Activated naive CD4-positive, alpha-beta T cell (primary cell): Measurements from ENCODE around the gene FREM1.

Experiments
- DNase-seq, 4 experiments: peaks; one replicate each; lab custom pipeline; 2025; lab: John Stamatoyannopoulos, UW

The FREM1 gene

DNA sequence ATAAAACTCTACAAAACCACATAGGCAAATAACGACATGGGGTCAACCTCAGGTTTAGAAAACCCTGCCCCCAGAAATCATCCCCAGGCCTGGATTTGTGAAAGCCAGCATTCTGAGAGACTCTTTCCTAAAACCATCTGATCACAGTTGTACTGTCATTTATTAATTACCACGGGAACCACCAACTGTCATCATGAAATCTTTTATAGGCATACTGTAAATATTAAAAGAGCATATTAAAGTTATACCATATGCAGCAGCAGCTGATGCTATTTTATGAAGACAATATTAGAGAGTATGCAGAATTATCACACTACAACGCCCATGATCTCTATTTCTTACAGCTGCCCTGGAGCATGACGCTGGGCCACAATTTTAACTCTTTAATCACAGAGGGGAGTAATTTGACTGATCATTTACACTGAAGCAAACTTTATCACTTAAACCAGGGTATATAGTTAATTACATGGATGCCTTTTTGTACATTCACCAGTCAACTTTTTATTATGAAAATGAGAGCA lies 208.0 kb downstream of the FREM1 start:
- DNase-seq = no peak

DNA sequence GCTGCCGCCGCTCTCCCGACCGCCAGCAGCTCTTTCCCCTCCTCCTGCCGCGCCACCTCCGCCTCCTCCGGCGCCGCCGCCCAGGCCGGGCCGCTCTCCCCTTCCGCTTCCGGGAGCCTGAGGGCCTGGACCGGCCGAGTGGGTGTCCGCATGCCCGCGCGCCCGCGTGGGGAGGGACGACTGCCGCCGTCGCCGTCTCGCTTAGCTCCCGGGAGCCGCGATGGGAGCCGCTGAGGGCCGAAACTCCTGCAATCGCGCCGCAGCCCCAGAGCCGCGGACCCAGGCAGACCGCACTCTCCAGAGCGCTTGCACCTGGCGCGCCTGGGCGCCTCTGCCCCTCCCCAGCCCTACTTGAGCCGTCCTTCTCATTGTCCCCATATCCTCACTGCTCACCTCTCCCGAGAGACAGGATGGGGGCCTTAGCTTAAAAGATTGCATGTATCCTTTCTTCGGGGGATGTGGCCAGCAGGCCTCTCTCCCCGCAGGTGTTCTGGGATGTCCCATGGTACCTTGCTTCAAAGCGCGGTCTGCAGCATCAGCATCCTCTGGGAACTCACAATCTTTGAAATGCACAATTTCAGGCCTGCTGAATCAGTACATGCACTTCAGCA lies 216.9 kb downstream of the FREM1 start, which contains the start of gene ZDHHC21:
ZDHHC21 (minus strand) TSS at position 182 of the 611 bp plus-strand sequence. CDS start 19,092 bp downstream, outside the sequence.
- peak in 3 of 4 experiments; percentile 9 to 41 (median 9) for DNase-seq

DNA sequence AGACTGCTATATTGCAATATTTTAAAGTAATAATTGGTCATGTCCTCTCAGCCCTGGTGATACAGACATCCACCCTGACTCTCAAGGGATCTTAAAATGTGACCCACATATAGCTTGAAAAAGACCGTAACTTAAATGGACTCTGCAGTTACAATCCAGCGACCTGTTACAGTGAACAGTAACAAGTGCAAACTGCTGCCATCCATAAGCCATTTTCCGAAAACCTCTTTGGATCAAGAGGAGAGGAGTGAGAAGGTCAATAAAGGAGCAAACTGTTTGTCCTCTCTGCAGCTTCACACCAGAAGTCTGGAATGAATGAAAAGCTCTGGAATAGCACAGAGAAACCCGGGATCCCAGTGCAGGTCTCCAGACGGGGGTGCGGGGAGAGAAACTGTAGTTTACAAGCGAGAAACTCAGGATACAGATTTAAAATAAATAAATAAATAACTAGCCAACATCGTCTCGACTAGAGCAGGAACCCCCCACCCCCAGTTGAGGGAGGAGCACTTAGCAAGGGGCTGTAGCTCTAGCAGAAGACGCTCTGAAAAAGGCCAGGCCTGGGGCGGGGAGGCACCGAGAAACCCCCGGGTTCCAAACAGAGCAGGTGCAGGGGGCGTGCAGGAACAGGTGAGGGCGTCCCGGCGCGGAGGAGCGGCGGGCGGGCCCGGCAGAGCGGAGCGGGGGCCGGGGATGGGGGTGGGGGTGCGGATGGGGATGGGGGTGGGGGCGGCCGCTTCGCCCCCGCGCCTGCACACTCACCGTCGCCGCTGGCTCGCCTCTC lies 217.6 kb downstream of the FREM1 start:
- peak in 1 of 4 experiments; percentile 41 for DNase-seq

DNA sequence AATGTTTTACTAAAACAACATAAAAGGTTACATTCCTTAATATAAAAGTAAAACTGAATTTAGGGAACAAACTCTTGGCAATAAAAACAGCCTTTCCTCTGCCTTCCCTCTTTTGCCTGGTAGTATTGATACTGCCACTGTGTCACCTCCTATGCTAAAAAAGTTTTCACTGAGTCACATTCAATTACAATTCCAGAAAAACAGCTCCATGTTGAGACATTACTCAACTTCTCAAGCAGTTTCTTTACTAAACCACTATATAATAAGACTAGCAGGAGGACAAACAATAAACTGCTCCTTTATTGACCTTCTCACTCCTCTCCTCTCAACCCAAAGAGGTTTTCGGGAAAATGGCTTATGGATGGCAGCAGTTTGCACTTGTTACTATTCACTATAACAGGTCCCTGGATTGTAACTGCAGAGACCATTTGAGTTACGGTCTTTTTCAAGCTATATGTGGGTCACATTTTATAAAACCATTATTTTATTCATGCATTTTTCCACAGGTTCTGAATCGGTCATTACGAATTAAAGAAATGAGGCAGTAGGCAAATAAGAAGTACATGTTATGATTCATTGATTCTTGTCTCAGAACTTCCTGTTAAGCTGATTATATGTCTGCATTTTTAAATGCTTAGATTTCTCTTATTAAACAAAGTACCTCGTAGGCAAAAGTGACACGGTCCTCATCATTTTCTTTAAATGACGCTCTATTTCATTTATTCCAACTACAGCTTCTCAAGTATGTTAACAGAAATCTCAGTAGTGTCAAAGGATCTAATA lies 219.1 kb downstream of the FREM1 start:
- DNase-seq = no peak

DNA sequence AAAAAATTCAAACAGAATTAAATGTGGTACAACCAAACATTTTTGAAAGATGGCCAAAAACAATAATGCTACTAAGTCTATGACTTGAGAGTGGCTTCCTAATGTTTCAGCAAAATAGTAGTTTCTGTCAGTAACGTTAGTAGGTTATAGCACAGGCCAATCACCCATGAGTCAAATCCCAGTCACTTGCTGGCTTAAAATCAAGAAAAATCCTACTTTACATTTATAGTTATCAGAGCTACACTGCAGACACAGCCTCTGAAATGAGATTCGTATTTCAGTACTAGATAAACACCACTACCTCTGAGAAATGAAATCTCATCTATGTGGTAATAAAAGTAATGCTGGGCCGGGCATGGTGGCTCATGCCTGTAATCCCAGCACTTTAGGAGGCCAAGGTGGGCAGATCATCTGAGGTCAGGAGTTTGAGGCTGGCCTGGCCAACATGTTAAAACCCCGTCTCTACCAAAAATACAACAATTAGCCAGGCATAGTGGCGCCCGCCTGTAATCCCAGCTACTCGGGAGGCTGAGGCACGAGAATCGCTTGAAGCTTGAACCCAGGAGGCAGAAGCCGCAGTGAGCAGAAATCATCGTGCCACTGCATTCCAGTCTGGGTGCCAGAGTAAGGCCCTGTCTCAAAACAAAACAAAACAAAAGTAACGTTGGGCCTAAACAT lies 223.0 kb downstream of the FREM1 start:
- no peak for DNase-seq

DNA sequence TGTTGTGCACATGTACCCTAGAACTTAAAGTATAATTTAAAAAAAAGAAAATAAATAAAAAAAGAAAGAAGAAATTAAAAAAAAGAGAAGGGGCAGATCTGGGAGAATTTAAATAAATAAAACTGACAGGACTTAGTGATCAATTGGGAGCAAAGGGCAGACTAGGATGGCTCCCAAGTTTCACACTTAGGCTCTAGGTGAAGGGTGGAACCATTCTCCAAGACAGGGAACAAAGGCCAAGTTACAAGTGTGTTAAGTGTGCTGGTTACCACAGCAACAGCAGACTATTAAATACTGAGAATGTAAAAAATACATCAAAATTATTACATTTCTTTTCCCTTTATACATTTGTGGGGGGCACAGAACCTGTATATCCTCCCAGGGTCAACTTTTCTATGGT lies 224.1 kb downstream of the FREM1 start:
- DNase-seq = no peak
